ENCODE measurements around the gene CAPZA2.

CAPZA2 gene

GRCh38 chr7:116906391-116906790 is 44.0 kb downstream of the CAPZA2 start:
- TF ChIP-seq ZBTB7A (IDR thresholded peaks at IDR 0.05; ENCODE audit: low read depth) (no peak), USF1 (IDR thresholded peaks at IDR 0.05) (no peak), TAF1 (IDR thresholded peaks at IDR 0.05; ENCODE audit: low read depth) (no peak), TEAD4 (IDR thresholded peaks at IDR 0.05) (no peak), CEBPB (IDR thresholded peaks at IDR 0.05) (no peak), FOXM1 (IDR thresholded peaks at IDR 0.05; ENCODE audit: borderline replicate concordance, low read depth) (no peak), NFIC (IDR thresholded peaks at IDR 0.05) (no peak), REST (IDR thresholded peaks at IDR 0.05; ENCODE audit: low read depth) (no peak), TCF12 (IDR thresholded peaks at IDR 0.05; ENCODE audit: low read depth) (no peak), YY1 (IDR thresholded peaks at IDR 0.05; ENCODE audit: low read depth) (no peak), MAX (IDR thresholded peaks at IDR 0.05) (no peak), EGR1 (IDR thresholded peaks at IDR 0.05) (no peak), CREB1 (IDR thresholded peaks at IDR 0.05; ENCODE audit: low read depth) (no peak), EP300 (IDR thresholded peaks at IDR 0.05; ENCODE audit: borderline replicate concordance) (no peak)

GRCh38 chr7:116910383-116910782 is 48.0 kb downstream of the CAPZA2 start:
- no peak for TF ChIP-seq NFIC (IDR thresholded peaks at IDR 0.05)
- no peak for TF ChIP-seq FOXM1 (IDR thresholded peaks at IDR 0.05; ENCODE audit: borderline replicate concordance, low read depth)
- no peak for TF ChIP-seq ZBTB7A (IDR thresholded peaks at IDR 0.05; ENCODE audit: low read depth)
- no peak for TF ChIP-seq TCF12 (IDR thresholded peaks at IDR 0.05; ENCODE audit: low read depth)
- TF ChIP-seq EGR1 (IDR thresholded peaks at IDR 0.05), result no peak
- TF ChIP-seq RAD21 (IDR thresholded peaks at IDR 0.05; ENCODE audit: low read depth), result no peak
- TF ChIP-seq CEBPB (IDR thresholded peaks at IDR 0.05), result no peak
- no peak for TF ChIP-seq EP300 (IDR thresholded peaks at IDR 0.05; ENCODE audit: borderline replicate concordance)
- TF ChIP-seq REST (IDR thresholded peaks at IDR 0.05; ENCODE audit: low read depth), result no peak
- no peak for TF ChIP-seq TEAD4 (IDR thresholded peaks at IDR 0.05)
- TF ChIP-seq CREB1 (IDR thresholded peaks at IDR 0.05; ENCODE audit: low read depth), result no peak
- TF ChIP-seq MAX (IDR thresholded peaks at IDR 0.05), result no peak
- TF ChIP-seq USF1 (IDR thresholded peaks at IDR 0.05), result no peak
- no peak for TF ChIP-seq YY1 (IDR thresholded peaks at IDR 0.05; ENCODE audit: low read depth)
- no peak for TF ChIP-seq TAF1 (IDR thresholded peaks at IDR 0.05; ENCODE audit: low read depth)

GRCh38 chr7:116911801-116912200 is 49.4 kb downstream of the CAPZA2 start:
- no peak for TF ChIP-seq USF1 (IDR thresholded peaks at IDR 0.05)
- TF ChIP-seq TAF1 (IDR thresholded peaks at IDR 0.05; ENCODE audit: low read depth), result no peak
- TF ChIP-seq FOXM1 (IDR thresholded peaks at IDR 0.05; ENCODE audit: borderline replicate concordance, low read depth), result no peak
- no peak for TF ChIP-seq CEBPB (IDR thresholded peaks at IDR 0.05)
- no peak for TF ChIP-seq TCF12 (IDR thresholded peaks at IDR 0.05; ENCODE audit: low read depth)
- TF ChIP-seq RAD21 (IDR thresholded peaks at IDR 0.05; ENCODE audit: low read depth), result no peak
- no peak for TF ChIP-seq ZBTB7A (IDR thresholded peaks at IDR 0.05; ENCODE audit: low read depth)
- TF ChIP-seq NFIC (IDR thresholded peaks at IDR 0.05), result no peak
- no peak for TF ChIP-seq EP300 (IDR thresholded peaks at IDR 0.05; ENCODE audit: borderline replicate concordance)
- no peak for TF ChIP-seq TEAD4 (IDR thresholded peaks at IDR 0.05)

GRCh38 chr7:116912269-116912909 is 50.0 kb downstream of the CAPZA2 start:
- TF ChIP-seq YY1 (IDR thresholded peaks at IDR 0.05; ENCODE audit: low read depth) (no peak), TCF12 (IDR thresholded peaks at IDR 0.05; ENCODE audit: low read depth) (no peak), RAD21 (IDR thresholded peaks at IDR 0.05; ENCODE audit: low read depth) (no peak), CREB1 (IDR thresholded peaks at IDR 0.05; ENCODE audit: low read depth) (no peak), CEBPB (IDR thresholded peaks at IDR 0.05) (no peak), EP300 (IDR thresholded peaks at IDR 0.05; ENCODE audit: borderline replicate concordance) (no peak), MAX (IDR thresholded peaks at IDR 0.05) (no peak), USF1 (IDR thresholded peaks at IDR 0.05) (no peak)

All from Ishikawa (cell line).